Dermis blood vessel endothelial cell (primary cell): Measurements from ENCODE around the gene STEAP4. TPM values are rescaled to one million over a fixed set of nuclear protein-coding genes. Genes with fewer than 3 reads are reported as not detected.

ENCODE experiments used
- total RNA-seq: library from RNA; depleted of rRNA; stranded (reverse); fragments of >200 nt; gene quantifications from 2 replicates; pipeline ENCODE4 v1.2.3, GENCODE V29; 2014

Gene STEAP4
- total RNA-seq, 1 donor from 2014 or later: not detected

Other genes starting within 250 kb of the STEAP4 start
- gene SRI, start 86.9 kb downstream of the STEAP4 start, total RNA-seq: 121 and 162 TPM in 2 replicates